HG03159 (cell line): ENCODE data around the gene PDGFB.

ENCODE experiments used
- ATAC-seq: cut with Tn5 transposase; IDR thresholded peaks from one replicate; pipeline ENCODE4 v1.9.1; 2021; ENCODE audit warnings: mild to moderate bottlenecking, moderate library complexity; ENCODE audit not compliant: unreplicated experiment

Gene PDGFB

GRCh38 chr22:39277142-39277607, 32.4 kb upstream of the PDGFB start:
- ATAC-seq, result no peak

GRCh38 chr22:39276440-39277141, 31.8 kb upstream of the PDGFB start:
- no peak for ATAC-seq

- ATAC-seq, result no peak
Measured at GRCh38 chr22:39275814-39276439, 31.1 kb upstream of the PDGFB start.

- ATAC-seq, result no peak
Measured at GRCh38 chr22:39273950-39274887, 29.4 kb upstream of the PDGFB start.

- ATAC-seq, result no peak
Measured at GRCh38 chr22:39270792-39271191, 26.0 kb upstream of the PDGFB start.

GRCh38 chr22:39270280-39270679, 25.5 kb upstream of the PDGFB start:
- no peak for ATAC-seq

GRCh38 chr22:39269095-39269790, 24.5 kb upstream of the PDGFB start:
- ATAC-seq, result no peak

- no peak for ATAC-seq
Measured at GRCh38 chr22:39268645-39269044, 23.9 kb upstream of the PDGFB start.

GRCh38 chr22:39267974-39268373, 23.2 kb upstream of the PDGFB start:
- ATAC-seq, result no peak

- ATAC-seq, result peak; percentile 74
Measured at GRCh38 chr22:39266398-39267030, 21.7 kb upstream of the PDGFB start.

GRCh38 chr22:39265143-39265886, 20.5 kb upstream of the PDGFB start:
- no peak for ATAC-seq

- ATAC-seq, result no peak
Measured at GRCh38 chr22:39264349-39265038, 19.7 kb upstream of the PDGFB start.

- no peak for ATAC-seq
Measured at GRCh38 chr22:39263626-39264348, 19.0 kb upstream of the PDGFB start.

- no peak for ATAC-seq
Measured at GRCh38 chr22:39259666-39260065, 14.9 kb upstream of the PDGFB start.

- no peak for ATAC-seq
Measured at GRCh38 chr22:39257901-39258475, 13.2 kb upstream of the PDGFB start.

GRCh38 chr22:39256979-39257378, 12.2 kb upstream of the PDGFB start:
- no peak for ATAC-seq

- no peak for ATAC-seq
Measured at GRCh38 chr22:39256186-39256552, 11.4 kb upstream of the PDGFB start.
